H1 (cell line): ENCODE data around the gene CREBBP. TPM values are rescaled to one million over a fixed set of nuclear protein-coding genes. Genes with fewer than 3 reads are reported as not detected.

ENCODE experiments used
- BACH1 ChIP-seq: IDR thresholded peaks from 2 replicates; pipeline ENCODE4 v1.6.1; 2012; ENCODE audit warnings: low read length, improper control_type of control experiment
- BCL11A ChIP-seq, 2 experiments: IDR thresholded peaks; one replicate each; pipeline ENCODE4 v1.6.1; 2011; ENCODE audit warnings: low read depth in 2 of 2, low read length in 2 of 2, mild to moderate bottlenecking in 2 of 2
- CREB1 ChIP-seq: IDR thresholded peaks from 2 replicates; pipeline ENCODE4 v1.6.1; 2012; ENCODE audit warnings: inconsistent platforms
- FOSL1 ChIP-seq: IDR thresholded peaks from 2 replicates; pipeline ENCODE4 v1.6.1; 2011; ENCODE audit warnings: mild to moderate bottlenecking, low read depth, low read length, moderate library complexity; ENCODE audit not compliant: insufficient read depth
- KDM1A ChIP-seq: fragments of 200-600, 300-600 bp; sonication (generic); IDR thresholded peaks from 2 replicates; pipeline ENCODE4 v1.7.1; 2016; ENCODE audit warnings: mild to moderate bottlenecking, low read length, borderline replicate concordance
- POLR2AphosphoS5 ChIP-seq: IDR thresholded peaks from 2 replicates; pipeline ENCODE4 v1.6.1; 2011; ENCODE audit warnings: low read depth, low read length
- SRF ChIP-seq: IDR thresholded peaks from 2 replicates; pipeline ENCODE4 v1.6.1; 2011; ENCODE audit warnings: mild to moderate bottlenecking, low read depth, low read length, moderate library complexity
- SUZ12 ChIP-seq: fragments of 200-600 bp; sonication (generic); IDR thresholded peaks from 2 replicates; pipeline ENCODE4 v1.6.1; 2012; ENCODE audit warnings: mild to moderate bottlenecking, inconsistent platforms, low read length, moderate library complexity, mixed read lengths
- TAF7 ChIP-seq: optimal IDR thresholded peaks from 2 replicates; pipeline ENCODE3; 2011; ENCODE audit warnings: low read depth, mild to moderate bottlenecking, inconsistent platforms, low read length, moderate library complexity, borderline replicate concordance
- ZNF274 ChIP-seq: IDR thresholded peaks from 2 replicates; pipeline ENCODE4 v1.7.0; 2012; ENCODE audit warnings: low read length, borderline replicate concordance; ENCODE audit errors: extremely low read depth
- polyA plus RNA-seq, 7 experiments: library from polyadenylated mRNA; depleted of rRNA in 3 of 7; stranded (reverse) in 5 of 7; unstranded in 2 of 7; fragments of >200 nt in 5 of 7; fragments of 200-250 nt in 2 of 7; gene quantifications; 1 replicate in 5 of 7; 2 replicates in 1 of 7; 4 replicates in 1 of 7; pipeline versions ENCODE4 v1.2.1 to v1.2.3, GENCODE V29; 2011 to 2013; ENCODE audit warnings: missing spikeins in 2 of 7, mixed read lengths in 2 of 7
- total RNA-seq: library from RNA; stranded (reverse); fragmentation: NEBNext Ultra II Directional; extraction: Animal tissue kit (Norgen Biotek cat#: 25700); gene quantifications from 2 replicates; pipeline ENCODE4 v1.2.1, GENCODE V29; 2021
- TF ChIP-seq, protein P1 (sequence below): fragments of 300-600 bp; sonication (generic); IDR thresholded peaks from 2 replicates; pipeline ENCODE4 v1.7.1; 2012; ENCODE audit warnings: low read length, moderate library complexity, mild to moderate bottlenecking, inconsistent platforms; ENCODE audit not compliant: insufficient replicate concordance

The CREBBP gene
- total and polyA plus RNA-seq, 2 of the 8 experiments (the other 6 are each of a cell fraction or from before 2014, with no cell fraction given) = 10.0 to 60.1 TPM

GRCh38 chr16:3854750-3855541 is 25.6 kb downstream of the CREBBP start (continued):
- TF ChIP-seq, protein P1, sequence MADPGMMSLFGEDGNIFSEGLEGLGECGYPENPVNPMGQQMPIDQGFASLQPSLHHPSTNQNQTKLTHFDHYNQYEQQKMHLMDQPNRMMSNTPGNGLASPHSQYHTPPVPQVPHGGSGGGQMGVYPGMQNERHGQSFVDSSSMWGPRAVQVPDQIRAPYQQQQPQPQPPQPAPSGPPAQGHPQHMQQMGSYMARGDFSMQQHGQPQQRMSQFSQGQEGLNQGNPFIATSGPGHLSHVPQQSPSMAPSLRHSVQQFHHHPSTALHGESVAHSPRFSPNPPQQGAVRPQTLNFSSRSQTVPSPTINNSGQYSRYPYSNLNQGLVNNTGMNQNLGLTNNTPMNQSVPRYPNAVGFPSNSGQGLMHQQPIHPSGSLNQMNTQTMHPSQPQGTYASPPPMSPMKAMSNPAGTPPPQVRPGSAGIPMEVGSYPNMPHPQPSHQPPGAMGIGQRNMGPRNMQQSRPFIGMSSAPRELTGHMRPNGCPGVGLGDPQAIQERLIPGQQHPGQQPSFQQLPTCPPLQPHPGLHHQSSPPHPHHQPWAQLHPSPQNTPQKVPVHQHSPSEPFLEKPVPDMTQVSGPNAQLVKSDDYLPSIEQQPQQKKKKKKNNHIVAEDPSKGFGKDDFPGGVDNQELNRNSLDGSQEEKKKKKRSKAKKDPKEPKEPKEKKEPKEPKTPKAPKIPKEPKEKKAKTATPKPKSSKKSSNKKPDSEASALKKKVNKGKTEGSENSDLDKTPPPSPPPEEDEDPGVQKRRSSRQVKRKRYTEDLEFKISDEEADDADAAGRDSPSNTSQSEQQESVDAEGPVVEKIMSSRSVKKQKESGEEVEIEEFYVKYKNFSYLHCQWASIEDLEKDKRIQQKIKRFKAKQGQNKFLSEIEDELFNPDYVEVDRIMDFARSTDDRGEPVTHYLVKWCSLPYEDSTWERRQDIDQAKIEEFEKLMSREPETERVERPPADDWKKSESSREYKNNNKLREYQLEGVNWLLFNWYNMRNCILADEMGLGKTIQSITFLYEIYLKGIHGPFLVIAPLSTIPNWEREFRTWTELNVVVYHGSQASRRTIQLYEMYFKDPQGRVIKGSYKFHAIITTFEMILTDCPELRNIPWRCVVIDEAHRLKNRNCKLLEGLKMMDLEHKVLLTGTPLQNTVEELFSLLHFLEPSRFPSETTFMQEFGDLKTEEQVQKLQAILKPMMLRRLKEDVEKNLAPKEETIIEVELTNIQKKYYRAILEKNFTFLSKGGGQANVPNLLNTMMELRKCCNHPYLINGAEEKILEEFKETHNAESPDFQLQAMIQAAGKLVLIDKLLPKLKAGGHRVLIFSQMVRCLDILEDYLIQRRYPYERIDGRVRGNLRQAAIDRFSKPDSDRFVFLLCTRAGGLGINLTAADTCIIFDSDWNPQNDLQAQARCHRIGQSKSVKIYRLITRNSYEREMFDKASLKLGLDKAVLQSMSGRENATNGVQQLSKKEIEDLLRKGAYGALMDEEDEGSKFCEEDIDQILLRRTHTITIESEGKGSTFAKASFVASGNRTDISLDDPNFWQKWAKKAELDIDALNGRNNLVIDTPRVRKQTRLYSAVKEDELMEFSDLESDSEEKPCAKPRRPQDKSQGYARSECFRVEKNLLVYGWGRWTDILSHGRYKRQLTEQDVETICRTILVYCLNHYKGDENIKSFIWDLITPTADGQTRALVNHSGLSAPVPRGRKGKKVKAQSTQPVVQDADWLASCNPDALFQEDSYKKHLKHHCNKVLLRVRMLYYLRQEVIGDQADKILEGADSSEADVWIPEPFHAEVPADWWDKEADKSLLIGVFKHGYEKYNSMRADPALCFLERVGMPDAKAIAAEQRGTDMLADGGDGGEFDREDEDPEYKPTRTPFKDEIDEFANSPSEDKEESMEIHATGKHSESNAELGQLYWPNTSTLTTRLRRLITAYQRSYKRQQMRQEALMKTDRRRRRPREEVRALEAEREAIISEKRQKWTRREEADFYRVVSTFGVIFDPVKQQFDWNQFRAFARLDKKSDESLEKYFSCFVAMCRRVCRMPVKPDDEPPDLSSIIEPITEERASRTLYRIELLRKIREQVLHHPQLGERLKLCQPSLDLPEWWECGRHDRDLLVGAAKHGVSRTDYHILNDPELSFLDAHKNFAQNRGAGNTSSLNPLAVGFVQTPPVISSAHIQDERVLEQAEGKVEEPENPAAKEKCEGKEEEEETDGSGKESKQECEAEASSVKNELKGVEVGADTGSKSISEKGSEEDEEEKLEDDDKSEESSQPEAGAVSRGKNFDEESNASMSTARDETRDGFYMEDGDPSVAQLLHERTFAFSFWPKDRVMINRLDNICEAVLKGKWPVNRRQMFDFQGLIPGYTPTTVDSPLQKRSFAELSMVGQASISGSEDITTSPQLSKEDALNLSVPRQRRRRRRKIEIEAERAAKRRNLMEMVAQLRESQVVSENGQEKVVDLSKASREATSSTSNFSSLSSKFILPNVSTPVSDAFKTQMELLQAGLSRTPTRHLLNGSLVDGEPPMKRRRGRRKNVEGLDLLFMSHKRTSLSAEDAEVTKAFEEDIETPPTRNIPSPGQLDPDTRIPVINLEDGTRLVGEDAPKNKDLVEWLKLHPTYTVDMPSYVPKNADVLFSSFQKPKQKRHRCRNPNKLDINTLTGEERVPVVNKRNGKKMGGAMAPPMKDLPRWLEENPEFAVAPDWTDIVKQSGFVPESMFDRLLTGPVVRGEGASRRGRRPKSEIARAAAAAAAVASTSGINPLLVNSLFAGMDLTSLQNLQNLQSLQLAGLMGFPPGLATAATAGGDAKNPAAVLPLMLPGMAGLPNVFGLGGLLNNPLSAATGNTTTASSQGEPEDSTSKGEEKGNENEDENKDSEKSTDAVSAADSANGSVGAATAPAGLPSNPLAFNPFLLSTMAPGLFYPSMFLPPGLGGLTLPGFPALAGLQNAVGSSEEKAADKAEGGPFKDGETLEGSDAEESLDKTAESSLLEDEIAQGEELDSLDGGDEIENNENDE = no peak
- TF ChIP-seq SRF = no peak
- TF ChIP-seq SUZ12 = no peak
- no peak for TF ChIP-seq FOSL1
- no peak for TF ChIP-seq CREB1
- TF ChIP-seq ZNF274 = no peak
- TF ChIP-seq POLR2AphosphoS5 = no peak
- no peak for TF ChIP-seq TAF7
- no peak for TF ChIP-seq BCL11A (IDR thresholded peaks at IDR 0.05; ENCODE audit: low read depth in 2 of 2, low read length in 2 of 2)
- no peak for TF ChIP-seq KDM1A
- TF ChIP-seq BACH1 = no peak
